ENCODE measurements around the gene TNPO3.
"Not testable (repeated sequence)": the region's sequence is repeated elsewhere in the genome, so short reads cannot be mapped to it uniquely, and the experiment has no call there.

Gene TNPO3

GRCh38 chr7:129013048-129013724 is 41.7 kb downstream of the TNPO3 start:
- peak; percentile 66 to 69 for DNase-seq

GRCh38 chr7:129012641-129013040 is 42.3 kb downstream of the TNPO3 start:
- DNase-seq: no peak

GRCh38 chr7:129010075-129010474 is 44.8 kb downstream of the TNPO3 start:
- DNase-seq: no peak

DNA sequence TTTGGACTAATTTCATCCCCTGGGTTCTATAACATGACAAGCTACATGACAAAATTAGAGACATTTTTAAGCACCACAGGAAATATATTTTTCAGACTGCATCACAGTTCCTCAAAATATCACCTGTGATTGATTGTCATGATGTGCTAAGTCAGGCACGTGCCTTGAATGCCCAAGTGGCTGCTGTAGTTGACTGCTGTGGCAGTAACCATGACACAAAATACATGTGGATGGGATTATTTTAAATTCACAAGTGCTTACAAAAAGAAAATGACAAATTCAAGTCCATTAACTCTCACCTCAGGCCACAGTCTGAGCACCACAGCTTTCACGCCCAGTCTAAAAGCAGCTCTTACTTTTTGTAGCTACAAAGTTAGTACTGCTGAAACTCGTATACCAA is 45.5 kb downstream of the TNPO3 start:
- DNase-seq: no peak

- DNase-seq: no peak
Measured at GRCh38 chr7:129008645-129009414, 46.1 kb downstream of the TNPO3 start.

- DNase-seq: no peak
Measured at GRCh38 chr7:129007572-129007971, 47.3 kb downstream of the TNPO3 start.

GRCh38 chr7:129006636-129007414 is 48.1 kb downstream of the TNPO3 start:
- no peak for DNase-seq

- DNase-seq: no peak
Measured at GRCh38 chr7:129005186-129005585, 49.7 kb downstream of the TNPO3 start.

- DNase-seq: no peak
Measured at GRCh38 chr7:128997181-128997580, 57.7 kb downstream of the TNPO3 start.

- not testable (repeated sequence) for DNase-seq
Measured at GRCh38 chr7:128994560-128994959, 60.4 kb downstream of the TNPO3 start.

DNA sequence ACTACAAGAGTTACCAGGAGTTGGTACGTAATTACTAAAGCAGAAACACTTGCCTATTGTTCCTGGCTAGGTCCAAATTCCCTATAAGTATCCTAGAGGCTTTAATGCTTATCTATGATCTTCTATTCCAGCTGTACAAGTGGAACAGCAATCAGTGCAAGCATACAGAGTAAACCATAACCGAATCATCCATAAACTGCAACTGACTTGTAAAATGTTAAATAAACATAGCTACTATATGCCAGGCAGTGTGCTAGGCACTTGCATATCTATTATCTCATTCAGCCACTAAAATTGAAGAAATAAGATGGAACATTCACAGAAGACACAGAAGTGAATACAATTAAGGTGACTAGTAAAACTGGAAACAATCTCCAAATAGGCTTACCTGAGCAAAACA is 61.5 kb downstream of the TNPO3 start:
- no peak for DNase-seq

- no peak for DNase-seq
Measured at GRCh38 chr7:128989961-128990360, 65.0 kb downstream of the TNPO3 start.

GRCh38 chr7:128988372-128988771 is 66.5 kb downstream of the TNPO3 start:
- no peak for DNase-seq

GRCh38 chr7:128986609-128987008 is 68.3 kb downstream of the TNPO3 start:
- no peak for DNase-seq

GRCh38 chr7:128985660-128986059 is 69.3 kb downstream of the TNPO3 start:
- DNase-seq: no peak

DNA sequence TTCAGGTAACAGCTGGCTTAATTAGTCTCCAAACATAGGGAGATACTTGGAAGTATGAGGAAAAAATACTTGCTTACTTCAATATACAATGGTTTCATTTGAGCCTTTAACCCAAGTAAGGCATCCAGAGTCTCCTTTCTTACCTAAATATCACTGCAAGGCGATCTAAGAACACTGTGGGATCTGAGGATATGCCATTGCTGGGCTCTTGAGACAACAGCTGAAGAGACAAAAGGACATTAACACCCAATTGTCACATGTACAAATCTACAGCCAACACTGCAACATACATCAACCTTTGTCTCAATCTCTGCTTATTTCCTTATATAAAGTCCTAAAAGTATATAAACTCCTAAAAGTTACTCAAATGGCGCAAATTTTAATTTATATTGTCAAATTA is 72.8 kb downstream of the TNPO3 start:
- no peak for DNase-seq

- no peak for DNase-seq
Measured at GRCh38 chr7:128974241-128974934, 80.5 kb downstream of the TNPO3 start.

GRCh38 chr7:128968624-128969023 is 86.3 kb downstream of the TNPO3 start:
- peak in 1 of 2 donors; percentile 32 for DNase-seq

DNA sequence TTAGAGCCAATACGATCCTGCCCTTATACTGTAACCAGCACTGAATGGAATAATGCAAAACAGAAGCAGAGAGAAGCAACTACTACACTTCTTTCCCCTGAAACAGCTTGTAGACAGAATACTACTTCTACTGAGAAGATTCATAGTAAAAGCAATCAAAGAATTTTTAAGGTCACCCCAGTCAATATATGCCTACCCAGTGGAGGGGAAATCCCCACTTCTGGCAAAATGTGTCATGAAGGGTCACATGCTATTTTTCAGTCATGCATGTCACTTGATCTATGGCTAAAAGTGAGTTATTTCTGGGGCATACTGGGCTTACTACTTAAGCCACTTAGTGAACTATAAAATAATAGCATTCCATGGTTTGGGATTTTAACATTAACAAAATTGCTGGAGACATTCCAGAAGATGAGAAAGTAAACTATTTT is 91.6 kb downstream of the TNPO3 start:
- DNase-seq: peak; percentile 81 to 93

GRCh38 chr7:128962899-128963298 is 92.0 kb downstream of the TNPO3 start:
- peak; percentile 52 to 81 for DNase-seq

DNA sequence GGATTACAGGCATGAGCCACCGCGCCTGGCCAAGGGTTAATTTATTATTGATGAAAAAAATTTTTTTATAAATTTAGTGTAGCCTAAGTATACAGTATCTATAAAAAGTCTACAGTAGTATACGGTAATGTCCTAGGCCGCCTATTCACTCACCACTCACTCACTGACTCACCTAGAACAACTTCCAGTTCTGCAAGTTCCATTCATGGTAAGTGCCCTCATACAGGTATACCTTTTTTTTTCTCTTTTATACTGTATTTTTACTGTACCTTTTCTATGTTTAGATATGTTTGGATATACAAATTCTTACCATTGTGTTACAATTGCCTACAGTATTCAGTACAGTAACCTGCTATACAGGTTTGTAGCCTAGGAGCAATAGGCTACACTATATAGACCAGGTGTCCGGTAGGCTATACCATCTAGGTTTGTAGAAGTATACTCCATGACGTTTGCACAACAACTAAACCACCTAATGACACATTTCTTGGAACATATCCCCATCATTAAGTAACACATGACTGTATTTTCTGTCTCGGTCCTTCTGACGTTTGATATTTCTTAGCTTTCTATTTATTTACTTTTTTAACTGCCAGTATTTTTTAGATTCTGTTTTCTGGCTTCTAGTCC is 93.8 kb downstream of the TNPO3 start:
- no peak for DNase-seq

- no peak for DNase-seq
Measured at GRCh38 chr7:128959296-128959695, 95.6 kb downstream of the TNPO3 start.

DNA sequence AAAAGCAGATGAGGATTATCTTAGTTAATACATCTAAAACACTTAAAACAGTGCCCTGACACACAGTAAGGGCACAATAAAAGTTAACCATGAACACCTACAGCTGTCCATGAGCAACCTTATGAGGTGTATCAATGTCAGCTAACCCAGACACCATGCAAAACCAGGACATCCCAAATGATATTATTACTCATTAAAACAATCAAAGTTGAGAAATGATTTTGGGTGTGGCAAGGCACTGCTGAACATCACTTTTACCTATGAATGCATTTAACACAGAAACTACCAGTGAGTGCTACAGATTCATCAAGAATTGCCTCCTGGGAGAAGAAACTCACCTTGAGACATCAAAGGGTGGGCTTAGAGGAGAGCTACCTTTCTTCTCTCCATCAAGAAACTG is 98.9 kb downstream of the TNPO3 start:
- no peak for DNase-seq

Measured in inflammatory macrophage treated with lipopolysaccharide for 1 hour (primary cell).